Measurements from ENCODE around the gene FARSA.
A peak's percentile ranks its signal among the peaks of the same experiment; 100 is the strongest.
"Not testable (repeated sequence)": the region's sequence is repeated elsewhere in the genome, so short reads cannot be mapped to it uniquely, and the experiment has no call there.

FARSA gene

GRCh38 chr19:12933287-12934072, at the start of gene FARSA:
FARSA (minus strand) TSS chr19:12933711; CDS start chr19:12933696, 15 bp downstream.
- peak; percentile 79 for DNase-seq

- DNase-seq = no peak
Observed at GRCh38 chr19:12983091-12983490, 49.6 kb upstream of the FARSA start.

- DNase-seq = no peak
Observed at GRCh38 chr19:12982648-12983047, 49.1 kb upstream of the FARSA start.

- DNase-seq = no peak
Observed at GRCh38 chr19:12979974-12980373, 46.5 kb upstream of the FARSA start.

GRCh38 chr19:12976109-12976508, 42.6 kb upstream of the FARSA start:
- not testable (repeated sequence) for DNase-seq

- no peak for DNase-seq
Observed at GRCh38 chr19:12975221-12975741, 41.8 kb upstream of the FARSA start.

- DNase-seq = no peak
Observed at GRCh38 chr19:12974301-12975220, 41.0 kb upstream of the FARSA start.

- DNase-seq = no peak
Observed at GRCh38 chr19:12973236-12973635, 39.7 kb upstream of the FARSA start.

- no peak for DNase-seq
Observed at GRCh38 chr19:12970070-12970820, 36.7 kb upstream of the FARSA start.

GRCh38 chr19:12969292-12969988, 35.9 kb upstream of the FARSA start, which contains the start of gene DAND5:
DAND5 (plus strand) TSS chr19:12969576; CDS start chr19:12969661, 85 bp downstream.
- DNase-seq = no peak

GRCh38 chr19:12967907-12968306, 34.4 kb upstream of the FARSA start:
- DNase-seq = no peak

GRCh38 chr19:12965812-12966135, 32.3 kb upstream of the FARSA start:
- no peak for DNase-seq

- DNase-seq = peak; percentile 73
Observed at GRCh38 chr19:12965017-12965811, 31.7 kb upstream of the FARSA start.

GRCh38 chr19:12959481-12959880, 26.0 kb upstream of the FARSA start:
- no peak for DNase-seq

- not testable (repeated sequence) for DNase-seq
Observed at GRCh38 chr19:12957389-12957952, 24.0 kb upstream of the FARSA start.

GRCh38 chr19:12956446-12957388, 23.2 kb upstream of the FARSA start, which contains the start of gene GADD45GIP1:
GADD45GIP1 (minus strand) TSS chr19:12957223; CDS start chr19:12957212, 11 bp downstream.
- DNase-seq = peak; percentile 80

- no peak for DNase-seq
Observed at GRCh38 chr19:12955996-12956395, 22.5 kb upstream of the FARSA start.

- DNase-seq = not testable (repeated sequence)
Observed at GRCh38 chr19:12955575-12955974, 22.1 kb upstream of the FARSA start.

GRCh38 chr19:12954612-12954962, 21.1 kb upstream of the FARSA start:
- DNase-seq = no peak
